Gastroesophageal sphincter (tissue), 4 donors: ENCODE results near the gene SIAH2. TPM values are rescaled to one million over a fixed set of nuclear protein-coding genes. Genes with fewer than 3 reads are reported as not detected.

Source experiments
- ATAC-seq: fragments of 150-250 bp; one replicate; pipeline ENCODE4 v1.9.1; 2016; ENCODE audit warnings: mild to moderate bottlenecking, moderate library complexity
- H3K27ac ChIP-seq, 4 donors: fragments of 200-600 bp; sonication (generic) in 3 of 4; 1 replicate in 3 of 4; 2 replicates in 1 of 4; pipeline ENCODE4 v1.5.1; 2016 to 2019
- H3K27me3 ChIP-seq: fragments of 200-600 bp; sonication (generic); one replicate; pipeline ENCODE4 v1.5.1; 2019
- H3K36me3 ChIP-seq, 2 donors: fragments of 200-600 bp; sonication (generic); one replicate each; pipeline ENCODE4 v1.5.1; 2019; ENCODE audit warnings: control low read depth in 1 of 2
- H3K4me1 ChIP-seq, 3 donors: fragments of 200-600 bp; sonication (generic); 1 replicate in 2 of 3; 2 replicates in 1 of 3; pipeline ENCODE4 v1.5.1; 2016 to 2019; ENCODE audit warnings: control low read depth in 2 of 3
- H3K4me3 ChIP-seq, 2 donors: fragments of 200-600 bp; sonication (generic); one replicate each; pipeline ENCODE4 v1.5.1; 2019; ENCODE audit warnings: mild to moderate bottlenecking in 1 of 2, moderate library complexity in 1 of 2
- H3K9me3 ChIP-seq, 3 donors: fragments of 200-600 bp; sonication (generic); one replicate each; pipeline ENCODE4 v1.5.1; 2017 to 2019; ENCODE audit warnings: control low read depth in 2 of 3
- CTCF ChIP-seq, 4 experiments: fragments of 200-600 bp in 2 of 4; fragments of 450-650 bp in 2 of 4; sonication (generic) in 1 of 4; IDR thresholded peaks; one replicate each; pipeline ENCODE4 v1.5.1; 2017 to 2019; ENCODE audit warnings: antibody characterized with exemption in 4 of 4, mild to moderate bottlenecking in 2 of 4, moderate library complexity in 2 of 4
- EP300 ChIP-seq: sonication (generic); formaldehyde crosslinking; IDR thresholded peaks from one replicate; pipeline ENCODE4 v1.6.1; 2017; ENCODE audit warnings: antibody characterized with exemption, mild to moderate bottlenecking
- POLR2A ChIP-seq, 2 donors: fragments of 450-650 bp; IDR thresholded peaks; one replicate each; pipeline ENCODE4 v1.6.1; 2017; ENCODE audit warnings: antibody characterized with exemption in 2 of 2, mild to moderate bottlenecking in 2 of 2, moderate library complexity in 1 of 2
- POLR2AphosphoS5 ChIP-seq: sonication (generic); formaldehyde crosslinking; IDR thresholded peaks from one replicate; pipeline ENCODE4 v1.6.1; 2017; ENCODE audit warnings: antibody characterized with exemption
- WGBS, 2 donors: methylation state at CpG; one replicate each; pipeline ENCODE4 v1.1.5; 2018; ENCODE audit warnings: low coverage in 1 of 2; 5-methylcytosine and 5-hydroxymethylcytosine counted together
- total RNA-seq, 4 donors: library from RNA; depleted of rRNA; stranded (reverse); fragments of >200 nt; gene quantifications; one replicate each; pipeline ENCODE4 v1.1.0, GENCODE V29; 2016

Gene SIAH2
- total RNA-seq, 4 donors from 2014 or later = 26.0 to 36.1 (median 28.5) TPM

- Histone ChIP-seq H3K36me3 (peaks cover 0 to 4% of the 10 kb centered on the region in 2 donors), H3K4me1 (peaks cover 0 to 74% (median 0%) of the 10 kb centered on the region in 3 donors), H3K9me3 (no peaks in the 10 kb centered on the region), H3K27ac (no peak overlapping the region), H3K4me3 (no peak overlapping the region), H3K27me3 (no peaks in the 10 kb centered on the region)
- 68 to 81% methylated on average over 3 of the region's 3 CpGs for WGBS, 2 donors
- no peak for ATAC-seq
- TF ChIP-seq POLR2A (IDR thresholded peaks at IDR 0.05) (no peak), EP300 (no peak), POLR2AphosphoS5 (no peak), CTCF (IDR thresholded peaks at IDR 0.05) (no peak)
Observed at GRCh38 chr3:150759319-150759718, 3.6 kb downstream of the SIAH2 start.

GRCh38 chr3:150757768-150758167 is 5.2 kb downstream of the SIAH2 start:
- Histone ChIP-seq H3K9me3 (no peaks in the 10 kb centered on the region), H3K4me3 (no peak overlapping the region), H3K4me1 (peaks cover 0 to 76% (median 0%) of the 10 kb centered on the region in 3 donors), H3K36me3 (peaks cover 0 to 4% of the 10 kb centered on the region in 2 donors), H3K27me3 (no peaks in the 10 kb centered on the region), H3K27ac (no peak overlapping the region)
- TF ChIP-seq EP300 (no peak), POLR2AphosphoS5 (no peak), CTCF (IDR thresholded peaks at IDR 0.05) (no peak), POLR2A (IDR thresholded peaks at IDR 0.05) (no peak)
- no peak for ATAC-seq

GRCh38 chr3:150757364-150757763 is 5.6 kb downstream of the SIAH2 start:
- H3K4me3 ChIP-seq = no peak overlapping the region
- no peaks in the 10 kb centered on the region for H3K9me3 ChIP-seq
- H3K36me3 ChIP-seq = peaks cover 0 to 5% of the 10 kb centered on the region in 2 donors
- peaks cover 0 to 80% (median 0%) of the 10 kb centered on the region in 3 donors for H3K4me1 ChIP-seq
- TF ChIP-seq POLR2A (IDR thresholded peaks at IDR 0.05) (no peak), EP300 (no peak), CTCF (IDR thresholded peaks at IDR 0.05) (no peak), POLR2AphosphoS5 (no peak)
- no peak overlapping the region for H3K27ac ChIP-seq
- H3K27me3 ChIP-seq = no peaks in the 10 kb centered on the region
- ATAC-seq = no peak
- 66 to 69% methylated on average over 4 to 5 of the region's 5 CpGs for WGBS, 2 donors

- peaks cover 0 to 88% (median 4%) of the 10 kb centered on the region in 3 donors for H3K4me1 ChIP-seq
- ATAC-seq = no peak
- H3K4me3 ChIP-seq = no peak overlapping the region
- H3K27ac ChIP-seq = peak overlapping the region in 1 of 4 donors; percentile 31
- no peaks in the 10 kb centered on the region for H3K27me3 ChIP-seq
- H3K36me3 ChIP-seq = peaks cover 0 to 9% of the 10 kb centered on the region in 2 donors
- H3K9me3 ChIP-seq = no peaks in the 10 kb centered on the region
- WGBS, 2 donors = 85 to 98% methylated on average over 3 to 4 of the region's 4 CpGs
- TF ChIP-seq POLR2AphosphoS5 (no peak), EP300 (no peak), POLR2A (IDR thresholded peaks at IDR 0.05) (no peak), CTCF (IDR thresholded peaks at IDR 0.05) (no peak)
Observed at GRCh38 chr3:150756491-150757059, 6.4 kb downstream of the SIAH2 start.

GRCh38 chr3:150755902-150756301 is 7.1 kb downstream of the SIAH2 start:
- peaks cover 0 to 88% (median 4%) of the 10 kb centered on the region in 3 donors for H3K4me1 ChIP-seq

More at GRCh38 chr3:150755902-150756301, 7.1 kb downstream of the SIAH2 start:
- 83 to 97% methylated on average over 3 of the region's 3 CpGs for WGBS, 2 donors
- ATAC-seq = peak; percentile 14
- no peaks in the 10 kb centered on the region for H3K9me3 ChIP-seq
- peak overlapping the region in 1 of 4 donors; percentile 31 for H3K27ac ChIP-seq
- H3K4me3 ChIP-seq = no peak overlapping the region
- H3K36me3 ChIP-seq = peaks cover 0 to 9% of the 10 kb centered on the region in 2 donors
- no peaks in the 10 kb centered on the region for H3K27me3 ChIP-seq
- no peak for TF ChIP-seq POLR2AphosphoS5
- TF ChIP-seq CTCF (IDR thresholded peaks at IDR 0.05) = no peak
- TF ChIP-seq POLR2A (IDR thresholded peaks at IDR 0.05) = no peak
- TF ChIP-seq EP300 = no peak
